HL-60 (cell line): ENCODE measurements around the gene CCR5AS.

Experiments used
- POLR2AphosphoS5 ChIP-seq: IDR thresholded peaks from 2 replicates; pipeline ENCODE4 v1.6.1; 2012; ENCODE audit warnings: low read depth
- TF ChIP-seq, protein P1 (sequence below): IDR thresholded peaks from one replicate; pipeline ENCODE4 v1.5.1; 2011; ENCODE audit warnings: low read length, control low read depth, inconsistent platforms; ENCODE audit not compliant: insufficient read depth
- TF ChIP-seq, protein P2 (sequence below): IDR thresholded peaks from 2 replicates; pipeline ENCODE4 v1.6.1; 2012; ENCODE audit warnings: low read depth; ENCODE audit not compliant: insufficient replicate concordance

GRCh38 chr3:46375218-46375617, 31.6 kb downstream of the CCR5AS start:
- TF ChIP-seq, protein P1, sequence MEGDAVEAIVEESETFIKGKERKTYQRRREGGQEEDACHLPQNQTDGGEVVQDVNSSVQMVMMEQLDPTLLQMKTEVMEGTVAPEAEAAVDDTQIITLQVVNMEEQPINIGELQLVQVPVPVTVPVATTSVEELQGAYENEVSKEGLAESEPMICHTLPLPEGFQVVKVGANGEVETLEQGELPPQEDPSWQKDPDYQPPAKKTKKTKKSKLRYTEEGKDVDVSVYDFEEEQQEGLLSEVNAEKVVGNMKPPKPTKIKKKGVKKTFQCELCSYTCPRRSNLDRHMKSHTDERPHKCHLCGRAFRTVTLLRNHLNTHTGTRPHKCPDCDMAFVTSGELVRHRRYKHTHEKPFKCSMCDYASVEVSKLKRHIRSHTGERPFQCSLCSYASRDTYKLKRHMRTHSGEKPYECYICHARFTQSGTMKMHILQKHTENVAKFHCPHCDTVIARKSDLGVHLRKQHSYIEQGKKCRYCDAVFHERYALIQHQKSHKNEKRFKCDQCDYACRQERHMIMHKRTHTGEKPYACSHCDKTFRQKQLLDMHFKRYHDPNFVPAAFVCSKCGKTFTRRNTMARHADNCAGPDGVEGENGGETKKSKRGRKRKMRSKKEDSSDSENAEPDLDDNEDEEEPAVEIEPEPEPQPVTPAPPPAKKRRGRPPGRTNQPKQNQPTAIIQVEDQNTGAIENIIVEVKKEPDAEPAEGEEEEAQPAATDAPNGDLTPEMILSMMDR = no peak
- no peak for TF ChIP-seq POLR2AphosphoS5
- TF ChIP-seq, protein P2, sequence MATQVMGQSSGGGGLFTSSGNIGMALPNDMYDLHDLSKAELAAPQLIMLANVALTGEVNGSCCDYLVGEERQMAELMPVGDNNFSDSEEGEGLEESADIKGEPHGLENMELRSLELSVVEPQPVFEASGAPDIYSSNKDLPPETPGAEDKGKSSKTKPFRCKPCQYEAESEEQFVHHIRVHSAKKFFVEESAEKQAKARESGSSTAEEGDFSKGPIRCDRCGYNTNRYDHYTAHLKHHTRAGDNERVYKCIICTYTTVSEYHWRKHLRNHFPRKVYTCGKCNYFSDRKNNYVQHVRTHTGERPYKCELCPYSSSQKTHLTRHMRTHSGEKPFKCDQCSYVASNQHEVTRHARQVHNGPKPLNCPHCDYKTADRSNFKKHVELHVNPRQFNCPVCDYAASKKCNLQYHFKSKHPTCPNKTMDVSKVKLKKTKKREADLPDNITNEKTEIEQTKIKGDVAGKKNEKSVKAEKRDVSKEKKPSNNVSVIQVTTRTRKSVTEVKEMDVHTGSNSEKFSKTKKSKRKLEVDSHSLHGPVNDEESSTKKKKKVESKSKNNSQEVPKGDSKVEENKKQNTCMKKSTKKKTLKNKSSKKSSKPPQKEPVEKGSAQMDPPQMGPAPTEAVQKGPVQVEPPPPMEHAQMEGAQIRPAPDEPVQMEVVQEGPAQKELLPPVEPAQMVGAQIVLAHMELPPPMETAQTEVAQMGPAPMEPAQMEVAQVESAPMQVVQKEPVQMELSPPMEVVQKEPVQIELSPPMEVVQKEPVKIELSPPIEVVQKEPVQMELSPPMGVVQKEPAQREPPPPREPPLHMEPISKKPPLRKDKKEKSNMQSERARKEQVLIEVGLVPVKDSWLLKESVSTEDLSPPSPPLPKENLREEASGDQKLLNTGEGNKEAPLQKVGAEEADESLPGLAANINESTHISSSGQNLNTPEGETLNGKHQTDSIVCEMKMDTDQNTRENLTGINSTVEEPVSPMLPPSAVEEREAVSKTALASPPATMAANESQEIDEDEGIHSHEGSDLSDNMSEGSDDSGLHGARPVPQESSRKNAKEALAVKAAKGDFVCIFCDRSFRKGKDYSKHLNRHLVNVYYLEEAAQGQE = no peak
